Right atrium auricular region (tissue), 2 donors: ENCODE results near the gene WDR70. TPM values are rescaled to one million over a fixed set of nuclear protein-coding genes. Genes with fewer than 3 reads are reported as not detected.
"Not testable (repeated sequence)": the region's sequence is repeated elsewhere in the genome, so short reads cannot be mapped to it uniquely, and the experiment has no call there.

Source experiments
- DNase-seq: peaks from one replicate; pipeline ENCODE4 v3.0.0-alpha.2; 2019; ENCODE audit warnings: low spot score
- H3K27ac ChIP-seq, 2 donors: fragments of 200-600 bp; sonication (generic); 1 replicate in 1 of 2; 2 replicates in 1 of 2; pipeline ENCODE4 v1.5.1; 2016 to 2019
- H3K27me3 ChIP-seq, 2 donors: fragments of 200-600 bp; sonication (generic); one replicate each; pipeline versions ENCODE4 v1.5.1 to v1.6.0; 2017 to 2019
- H3K36me3 ChIP-seq: fragments of 200-600 bp; sonication (generic); one replicate; pipeline ENCODE4 v1.5.1; 2016
- H3K4me1 ChIP-seq, 2 donors: fragments of 200-600 bp; sonication (generic); one replicate each; pipeline versions ENCODE4 v1.5.1 to v1.6.0; 2017 to 2019
- H3K4me3 ChIP-seq, 2 donors: fragments of 200-600 bp; sonication (generic); 1 replicate in 1 of 2; 2 replicates in 1 of 2; pipeline ENCODE4 v1.5.1; 2017 to 2019; ENCODE audit warnings: mild to moderate bottlenecking in 1 of 2, moderate library complexity in 1 of 2
- H3K9me3 ChIP-seq, 2 donors: fragments of 200-600 bp; sonication (generic); one replicate each; pipeline ENCODE4 v1.5.1; 2019
- total RNA-seq, 2 donors: library from RNA; depleted of rRNA; stranded (reverse); fragments of >200 nt; gene quantifications; one replicate each; pipeline ENCODE4 v1.1.0, GENCODE V29; 2016
- TF ChIP-seq, protein P1 (sequence below), 2 donors: fragments of 200-600 bp; sonication (generic); IDR thresholded peaks; one replicate each; pipeline ENCODE4 v1.5.1; 2019; ENCODE audit warnings: antibody characterized with exemption in 2 of 2

WDR70 gene
- total RNA-seq, 2 donors from 2014 or later: 8.2 to 12.2 TPM

DNA sequence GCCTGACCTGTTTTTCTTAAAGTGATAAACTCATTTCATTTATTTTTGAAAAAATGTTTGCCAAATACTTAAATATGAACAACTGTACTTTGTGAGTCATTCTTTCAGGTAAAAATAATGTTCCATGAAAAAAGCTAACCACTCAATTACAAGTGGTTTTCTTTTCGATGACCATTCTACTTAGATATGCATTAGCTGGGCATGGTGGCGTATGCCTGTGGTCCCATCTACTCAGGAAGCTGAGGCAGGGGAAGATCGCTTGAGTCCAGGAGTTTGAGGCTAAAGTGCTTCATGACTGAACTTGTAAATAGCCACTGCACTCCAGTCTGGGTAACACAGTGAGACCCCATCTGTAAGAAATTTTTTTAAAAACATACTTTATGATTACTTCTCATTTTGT, 4.0 kb upstream of the WDR70 start:
- DNase-seq: no peak
- Histone ChIP-seq H3K4me3 (no peak overlapping the region), H3K4me1 (peaks cover 0 to 5% of the 10 kb centered on the region in 2 donors), H3K27me3 (no peaks in the 10 kb centered on the region), H3K36me3 (no peaks in the 10 kb centered on the region), H3K27ac (no peak overlapping the region), H3K9me3 (no peaks in the 10 kb centered on the region)
- TF ChIP-seq, protein P1, sequence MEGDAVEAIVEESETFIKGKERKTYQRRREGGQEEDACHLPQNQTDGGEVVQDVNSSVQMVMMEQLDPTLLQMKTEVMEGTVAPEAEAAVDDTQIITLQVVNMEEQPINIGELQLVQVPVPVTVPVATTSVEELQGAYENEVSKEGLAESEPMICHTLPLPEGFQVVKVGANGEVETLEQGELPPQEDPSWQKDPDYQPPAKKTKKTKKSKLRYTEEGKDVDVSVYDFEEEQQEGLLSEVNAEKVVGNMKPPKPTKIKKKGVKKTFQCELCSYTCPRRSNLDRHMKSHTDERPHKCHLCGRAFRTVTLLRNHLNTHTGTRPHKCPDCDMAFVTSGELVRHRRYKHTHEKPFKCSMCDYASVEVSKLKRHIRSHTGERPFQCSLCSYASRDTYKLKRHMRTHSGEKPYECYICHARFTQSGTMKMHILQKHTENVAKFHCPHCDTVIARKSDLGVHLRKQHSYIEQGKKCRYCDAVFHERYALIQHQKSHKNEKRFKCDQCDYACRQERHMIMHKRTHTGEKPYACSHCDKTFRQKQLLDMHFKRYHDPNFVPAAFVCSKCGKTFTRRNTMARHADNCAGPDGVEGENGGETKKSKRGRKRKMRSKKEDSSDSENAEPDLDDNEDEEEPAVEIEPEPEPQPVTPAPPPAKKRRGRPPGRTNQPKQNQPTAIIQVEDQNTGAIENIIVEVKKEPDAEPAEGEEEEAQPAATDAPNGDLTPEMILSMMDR (IDR thresholded peaks at IDR 0.05): no peak

DNA sequence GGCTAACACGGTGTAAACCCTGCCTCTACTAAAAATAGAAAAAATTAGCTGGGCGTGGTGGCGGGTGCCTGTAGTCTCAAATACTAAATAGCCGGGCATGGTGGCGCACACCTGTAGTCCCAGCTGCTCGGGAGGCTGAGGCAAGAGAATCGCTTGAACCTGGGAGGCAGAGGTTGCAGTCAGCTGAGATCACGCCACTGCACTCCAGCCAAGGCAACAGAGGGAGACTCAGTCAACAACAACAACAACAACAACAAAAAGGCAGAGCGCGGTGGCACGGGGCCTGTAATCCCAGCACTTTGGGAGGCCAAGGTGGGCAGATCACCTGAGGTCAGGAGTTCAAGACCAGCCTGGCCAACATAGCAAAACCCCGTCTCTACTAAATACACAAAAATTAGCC, 1.1 kb upstream of the WDR70 start:
- H3K4me3 ChIP-seq, H3K4me1 ChIP-seq, H3K27ac ChIP-seq, H3K27me3 ChIP-seq, DNase-seq, H3K9me3 ChIP-seq: not testable (repeated sequence)
- peaks cover 12% of the 10 kb centered on the region for H3K36me3 ChIP-seq

DNA sequence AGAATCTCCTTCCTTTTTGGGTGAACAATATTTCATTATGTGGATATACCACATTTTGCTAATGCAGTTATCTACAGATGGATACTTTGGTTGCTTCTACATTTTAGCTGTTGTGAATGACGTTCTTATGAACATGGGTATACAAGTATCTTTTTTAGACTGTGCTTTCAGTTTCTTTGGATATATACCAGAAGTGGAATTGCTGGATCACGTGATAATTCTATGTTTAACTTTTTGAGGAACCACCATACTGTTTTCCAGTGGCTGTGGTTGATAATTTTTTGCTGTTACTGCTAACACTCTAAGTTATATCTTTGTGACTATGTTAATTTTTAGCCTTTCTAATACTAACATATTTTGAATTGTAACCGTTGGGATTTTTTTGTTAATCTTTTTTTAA, 12.5 kb downstream of the WDR70 start:
- TF ChIP-seq, protein P1 (IDR thresholded peaks at IDR 0.05): no peak
- Histone ChIP-seq H3K27me3 (no peaks in the 10 kb centered on the region), H3K9me3 (no peaks in the 10 kb centered on the region), H3K27ac (no peak overlapping the region), H3K36me3 (peaks cover 22% of the 10 kb centered on the region), H3K4me1 (no peaks in the 10 kb centered on the region), H3K4me3 (no peak overlapping the region)
- no peak for DNase-seq

DNA sequence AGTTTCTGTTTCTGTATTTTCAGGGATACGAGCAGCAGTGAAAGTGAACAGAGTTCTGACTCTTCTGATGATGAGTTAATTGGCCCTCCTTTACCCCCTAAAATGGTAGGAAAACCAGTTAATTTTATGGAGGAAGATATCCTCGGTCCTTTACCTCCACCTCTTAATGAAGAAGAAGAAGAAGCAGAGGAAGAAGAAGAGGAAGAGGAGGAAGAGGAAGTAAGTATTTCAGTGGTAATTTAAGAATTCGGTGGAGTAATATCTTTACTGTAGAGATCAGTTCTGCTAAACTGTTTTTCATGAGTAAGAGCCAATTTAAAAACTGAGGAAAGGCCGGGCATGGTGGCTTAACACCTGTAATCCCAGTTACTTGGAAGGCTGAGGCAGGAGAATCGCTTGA, 17.2 kb downstream of the WDR70 start:
- Histone ChIP-seq H3K4me1 (no peaks in the 10 kb centered on the region), H3K9me3 (no peaks in the 10 kb centered on the region), H3K4me3 (no peak overlapping the region), H3K36me3 (peaks cover 46% of the 10 kb centered on the region), H3K27ac (no peak overlapping the region), H3K27me3 (no peaks in the 10 kb centered on the region)
- TF ChIP-seq, protein P1 (IDR thresholded peaks at IDR 0.05): no peak
- DNase-seq: no peak

DNA sequence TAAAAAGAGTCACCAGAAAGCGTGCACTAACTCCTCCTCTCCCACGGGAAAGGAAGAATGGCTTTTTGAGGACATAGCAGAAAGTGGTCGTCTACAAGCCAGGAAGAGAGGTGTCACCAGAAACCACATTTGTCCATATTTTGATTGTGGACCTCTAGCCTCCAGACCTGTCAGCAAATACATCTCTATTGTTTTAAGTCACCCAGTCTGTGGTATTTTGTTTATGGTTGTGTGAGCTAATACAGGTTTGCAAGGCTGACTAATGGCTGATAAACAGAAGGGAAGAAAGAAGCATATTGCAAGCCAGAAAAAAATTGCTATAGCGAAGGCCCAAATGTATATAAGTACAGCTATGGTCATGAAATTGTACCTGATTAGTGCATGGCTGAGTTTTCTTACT, 21.4 kb downstream of the WDR70 start:
- H3K27me3 ChIP-seq: no peaks in the 10 kb centered on the region
- H3K27ac ChIP-seq: no peak overlapping the region
- H3K4me1 ChIP-seq: no peaks in the 10 kb centered on the region
- TF ChIP-seq, protein P1 (IDR thresholded peaks at IDR 0.05): no peak
- DNase-seq: no peak
- no peak overlapping the region for H3K4me3 ChIP-seq
- no peaks in the 10 kb centered on the region for H3K9me3 ChIP-seq
- H3K36me3 ChIP-seq: peaks cover 29% of the 10 kb centered on the region

DNA sequence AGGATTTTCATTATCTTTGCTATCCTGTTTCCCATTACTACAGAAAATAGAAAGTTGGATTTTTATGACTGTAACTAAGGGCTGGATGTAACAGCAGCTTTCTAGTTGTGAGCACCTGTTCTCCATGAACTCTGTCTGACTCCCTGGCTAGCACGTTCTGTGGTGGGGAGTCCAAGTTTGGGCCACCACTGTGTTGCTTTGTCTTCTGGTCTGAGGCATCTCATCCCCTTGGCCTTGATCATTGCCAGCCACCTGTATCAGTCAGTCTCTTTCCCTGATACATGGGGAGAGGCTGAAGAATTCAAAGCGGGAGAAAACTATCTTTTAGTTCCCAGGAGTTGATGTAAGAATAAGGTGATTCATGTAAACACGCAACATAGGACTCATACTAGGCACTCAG, 33.4 kb downstream of the WDR70 start:
- no peaks in the 10 kb centered on the region for H3K27me3 ChIP-seq
- H3K4me3 ChIP-seq: no peak overlapping the region
- TF ChIP-seq, protein P1 (IDR thresholded peaks at IDR 0.05): no peak
- peaks cover 7% of the 10 kb centered on the region for H3K36me3 ChIP-seq
- no peaks in the 10 kb centered on the region for H3K4me1 ChIP-seq
- no peak overlapping the region for H3K27ac ChIP-seq
- no peak for DNase-seq
- H3K9me3 ChIP-seq: no peaks in the 10 kb centered on the region

DNA sequence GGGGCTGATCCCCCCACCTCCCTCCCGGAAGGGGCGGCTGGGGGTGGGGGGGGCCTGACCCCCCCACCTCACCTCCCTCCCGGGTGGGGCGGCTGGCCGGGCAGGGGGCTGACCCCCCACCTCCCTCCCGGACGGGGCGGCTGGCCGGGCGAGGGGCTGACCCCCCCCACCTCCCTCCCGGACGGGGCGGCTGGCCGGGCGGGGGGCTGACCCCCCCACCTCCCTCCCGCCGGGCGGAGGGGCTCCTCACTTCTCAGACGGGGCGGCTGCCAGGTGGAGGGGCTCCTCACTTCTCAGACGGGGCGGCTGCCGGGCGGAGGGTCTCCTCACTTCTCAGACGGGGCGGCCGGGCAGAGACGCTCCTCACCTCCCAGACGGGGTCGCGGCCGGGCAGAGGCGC, 36.3 kb downstream of the WDR70 start:
- H3K36me3 ChIP-seq, H3K9me3 ChIP-seq, DNase-seq, H3K4me1 ChIP-seq, H3K27me3 ChIP-seq, H3K4me3 ChIP-seq, H3K27ac ChIP-seq: not testable (repeated sequence)
